ENCODE results near the gene GPR25.
A peak's percentile ranks its signal among the peaks of the same experiment; 100 is the strongest.

The GPR25 gene

GRCh38 chr1:200862713-200863415, 9.9 kb upstream of the GPR25 start:
- H3K4me3 ChIP-seq (ENCODE audit: low read length): peak overlapping the region; percentile 31; the same call in 1 of the 2 replicates
- no peak for TF ChIP-seq ZNF274 (IDR thresholded peaks at IDR 0.05; ENCODE audit: low read depth, low read length)

GRCh38 chr1:200866116-200866515, 6.7 kb upstream of the GPR25 start:
- no peak overlapping the region; the same call in 1 of the 2 replicates for H3K4me3 ChIP-seq (ENCODE audit: low read length)
- TF ChIP-seq ZNF274 (IDR thresholded peaks at IDR 0.05; ENCODE audit: low read depth, low read length): no peak

- no peak for TF ChIP-seq ZNF274 (IDR thresholded peaks at IDR 0.05; ENCODE audit: low read depth, low read length)
- no peak overlapping the region for H3K4me3 ChIP-seq (ENCODE audit: low read length)
Measured at GRCh38 chr1:200866521-200866920, 6.3 kb upstream of the GPR25 start.

- H3K4me3 ChIP-seq (ENCODE audit: low read length): peak overlapping the region; percentile 24; the same call in 1 of the 2 replicates
- no peak for TF ChIP-seq ZNF274 (IDR thresholded peaks at IDR 0.05; ENCODE audit: low read depth, low read length)
Measured at GRCh38 chr1:200867018-200867811, 5.6 kb upstream of the GPR25 start.

GRCh38 chr1:200869376-200869752, 3.4 kb upstream of the GPR25 start:
- H3K4me3 ChIP-seq (ENCODE audit: low read length): peak overlapping the region; percentile 6; the same call in 1 of the 2 replicates
- no peak for TF ChIP-seq ZNF274 (IDR thresholded peaks at IDR 0.05; ENCODE audit: low read depth, low read length)

GRCh38 chr1:200869753-200870391, 2.9 kb upstream of the GPR25 start:
- no peak for TF ChIP-seq ZNF274 (IDR thresholded peaks at IDR 0.05; ENCODE audit: low read depth, low read length)
- H3K4me3 ChIP-seq (ENCODE audit: low read length): peak overlapping the region; percentile 6; the same call in 1 of the 2 replicates

GRCh38 chr1:200873116-200873670, 412 bp downstream of the GPR25 start:
- TF ChIP-seq ZNF274 (IDR thresholded peaks at IDR 0.05; ENCODE audit: low read depth, low read length): no peak
- H3K4me3 ChIP-seq (ENCODE audit: low read length): no peak overlapping the region

- TF ChIP-seq ZNF274 (IDR thresholded peaks at IDR 0.05; ENCODE audit: low read depth, low read length): no peak
- no peak overlapping the region for H3K4me3 ChIP-seq (ENCODE audit: low read length)
Measured at GRCh38 chr1:200873671-200874397, 1.1 kb downstream of the GPR25 start.

- TF ChIP-seq ZNF274 (IDR thresholded peaks at IDR 0.05; ENCODE audit: low read depth, low read length): no peak
- no peak overlapping the region for H3K4me3 ChIP-seq (ENCODE audit: low read length)
Measured at GRCh38 chr1:200874694-200875093, 1.9 kb downstream of the GPR25 start.

GRCh38 chr1:200875416-200875815, 2.6 kb downstream of the GPR25 start:
- H3K4me3 ChIP-seq (ENCODE audit: low read length): no peak overlapping the region
- no peak for TF ChIP-seq ZNF274 (IDR thresholded peaks at IDR 0.05; ENCODE audit: low read depth, low read length)

- TF ChIP-seq ZNF274 (IDR thresholded peaks at IDR 0.05; ENCODE audit: low read depth, low read length): no peak
- H3K4me3 ChIP-seq (ENCODE audit: low read length): no peak overlapping the region
Measured at GRCh38 chr1:200877010-200877409, 4.2 kb downstream of the GPR25 start.

- TF ChIP-seq ZNF274 (IDR thresholded peaks at IDR 0.05; ENCODE audit: low read depth, low read length): no peak
- H3K4me3 ChIP-seq (ENCODE audit: low read length): no peak overlapping the region
Measured at GRCh38 chr1:200877839-200878551, 5.2 kb downstream of the GPR25 start.

- no peak for TF ChIP-seq ZNF274 (IDR thresholded peaks at IDR 0.05; ENCODE audit: low read depth, low read length)
- H3K4me3 ChIP-seq (ENCODE audit: low read length): no peak overlapping the region
Measured at GRCh38 chr1:200880212-200880611, 7.4 kb downstream of the GPR25 start.
